IMR-90 (cell line): ENCODE results near the gene CMTM1. TPM values are rescaled to one million over a fixed set of nuclear protein-coding genes. Genes with fewer than 3 reads are reported as not detected.

ENCODE experiments used
- ATAC-seq: fragments of 200-7000 bp; cut with Tn5 transposase; 2 replicates; pipeline ENCODE4 v1.9.1; 2020; ENCODE audit warnings: low read depth, mild to moderate bottlenecking, moderate library complexity
- BruUV-seq: library from RNA; stranded (reverse); fragments of 400-500 nt; replicated peaks from 2 replicates; lab custom pipeline; 2021; lab: Mats Ljungman, UMichigan
- CTCF ChIA-PET: fragments of 300-600 bp; formaldehyde crosslinking; extraction: SDS; loops from one replicate; lab custom pipeline; 2021; ENCODE audit warnings: antibody characterized with exemption; lab: Yijun Ruan, JAX
- POLR2A ChIA-PET: fragments of 300-600 bp; sonication (Branson Sonifier 250); formaldehyde crosslinking; loops from one replicate; lab custom pipeline; 2022; ENCODE audit warnings: antibody characterized with exemption; ENCODE audit not compliant: unreplicated experiment; lab: Charles Lee
- DNase-seq: peaks from one replicate; pipeline ENCODE4 v3.0.0; 2013
- H2AFZ ChIP-seq: replicated peaks from 2 replicates; pipeline ENCODE3; 2013; ENCODE audit warnings: low read length, mild to moderate bottlenecking; ENCODE audit not compliant: poor library complexity
- H2AK5ac ChIP-seq: 2 replicates; pipeline ENCODE4 v1.6.1; 2013; ENCODE audit warnings: low read depth, low read length, inconsistent platforms
- H2AK9ac ChIP-seq: replicated peaks from 2 replicates; pipeline ENCODE3; 2013; ENCODE audit warnings: mild to moderate bottlenecking, low read depth, low read length, moderate library complexity; ENCODE audit not compliant: poor library complexity
- H2BK120ac ChIP-seq: 2 replicates; pipeline ENCODE4 v1.6.1; 2013; ENCODE audit warnings: low read depth, low read length, inconsistent platforms
- H2BK15ac ChIP-seq: 3 replicates; pipeline ENCODE4 v1.6.1; 2013; ENCODE audit warnings: low read depth, low read length, inconsistent platforms
- H2BK20ac ChIP-seq: 2 replicates; pipeline ENCODE4 v1.6.1; 2013; ENCODE audit warnings: low read depth, mild to moderate bottlenecking, inconsistent platforms, low read length, moderate library complexity
- H2BK5ac ChIP-seq: 2 replicates; pipeline ENCODE4 v1.6.1; 2013; ENCODE audit warnings: mild to moderate bottlenecking, low read depth, low read length, inconsistent platforms; ENCODE audit not compliant: poor library complexity, severe bottlenecking
- H3K14ac ChIP-seq: replicated peaks from 2 replicates; pipeline ENCODE4 v1.6.1; 2013; ENCODE audit warnings: low read depth, low read length, inconsistent platforms
- H3K18ac ChIP-seq: 2 replicates; pipeline ENCODE4 v1.6.1; 2013; ENCODE audit warnings: low read depth, low read length, control low read depth
- H3K23ac ChIP-seq: 2 replicates; pipeline ENCODE4 v1.6.1; 2013; ENCODE audit warnings: low read depth, low read length, inconsistent platforms
- H3K27ac ChIP-seq: 2 replicates; pipeline ENCODE4 v1.5.1; 2013; ENCODE audit warnings: mild to moderate bottlenecking, control low read depth, low read length; ENCODE audit not compliant: insufficient read depth
- H3K27me3 ChIP-seq: 2 replicates; pipeline ENCODE4 v1.6.1; 2013; ENCODE audit warnings: low read length; ENCODE audit not compliant: control insufficient read depth, insufficient read depth
- H3K36me3 ChIP-seq: 2 replicates; pipeline ENCODE4 v1.6.1; 2013; ENCODE audit warnings: low read length, mixed read lengths; ENCODE audit not compliant: control insufficient read depth, insufficient read depth
- H3K4ac ChIP-seq: 2 replicates; pipeline ENCODE4 v1.6.1; 2013; ENCODE audit warnings: low read depth, low read length, inconsistent platforms
- H3K4me1 ChIP-seq: 2 replicates; pipeline ENCODE4 v1.6.1; 2013; ENCODE audit warnings: low read length, mixed read lengths; ENCODE audit not compliant: control insufficient read depth, insufficient read depth
- H3K4me2 ChIP-seq: 2 replicates; pipeline ENCODE4 v1.6.1; 2013; ENCODE audit warnings: low read depth, mild to moderate bottlenecking, control low read depth, low read length, moderate library complexity
- H3K4me3 ChIP-seq: 2 replicates; pipeline ENCODE4 v1.5.1; 2013; ENCODE audit warnings: low read depth, mild to moderate bottlenecking, control low read depth, low read length, moderate library complexity; ENCODE audit not compliant: insufficient read depth
- H3K56ac ChIP-seq: 2 replicates; pipeline ENCODE4 v1.6.1; 2013; ENCODE audit warnings: low read length, inconsistent platforms; ENCODE audit not compliant: insufficient read depth; ENCODE audit errors: extremely low read depth
- H3K79me1 ChIP-seq, 2 experiments: 2 replicates each; pipeline ENCODE4 v1.6.1; 2013; ENCODE audit warnings: low read length in 2 of 2, inconsistent platforms in 1 of 2, low read depth in 1 of 2
- H3K9ac ChIP-seq: 2 replicates; pipeline ENCODE4 v1.6.1; 2013; ENCODE audit warnings: low read depth, low read length, control low read depth
- H3K9me1 ChIP-seq: 2 replicates; pipeline ENCODE4 v1.6.1; 2013; ENCODE audit warnings: low read length, inconsistent platforms; ENCODE audit not compliant: insufficient read depth
- H3K9me3 ChIP-seq: 2 replicates; pipeline ENCODE4 v1.6.1; 2013; ENCODE audit warnings: low read length; ENCODE audit not compliant: control insufficient read depth, insufficient read depth
- H4K20me1 ChIP-seq: 2 replicates; pipeline ENCODE4 v1.6.1; 2013; ENCODE audit warnings: low read length, inconsistent platforms; ENCODE audit not compliant: insufficient read depth
- H4K5ac ChIP-seq: 2 replicates; pipeline ENCODE4 v1.6.1; 2013; ENCODE audit warnings: mild to moderate bottlenecking, low read depth, low read length, control low read depth
- H4K8ac ChIP-seq, 2 experiments: 2 replicates each; pipeline ENCODE4 v1.6.1; 2013; ENCODE audit warnings: low read depth in 2 of 2, low read length in 2 of 2, control low read depth in 1 of 2, inconsistent platforms in 1 of 2
- H4K91ac ChIP-seq: 2 replicates; pipeline ENCODE4 v1.6.1; 2013; ENCODE audit warnings: low read depth, low read length, inconsistent platforms; ENCODE audit not compliant: insufficient read depth
- CHD1 ChIP-seq: IDR thresholded peaks from 2 replicates; pipeline ENCODE4 v1.6.1; 2012; ENCODE audit warnings: low read depth, low read length, improper control_type of control experiment
- CTCF ChIP-seq: conservative IDR thresholded peaks from 2 replicates; pipeline ENCODE4 v1.5.1; 2012; ENCODE audit warnings: mild to moderate bottlenecking, low read depth, low read length, improper control_type of control experiment
- ELK1 ChIP-seq: fragments of 150-350 bp; IDR thresholded peaks from 2 replicates; pipeline ENCODE4 v1.6.1; 2016; ENCODE audit warnings: low read depth, mild to moderate bottlenecking, low read length, moderate library complexity, borderline replicate concordance
- MAZ ChIP-seq: IDR thresholded peaks from 2 replicates; pipeline ENCODE4 v1.6.1; 2012; ENCODE audit warnings: low read depth, mild to moderate bottlenecking, low read length, improper control_type of control experiment, moderate library complexity, borderline replicate concordance
- MXI1 ChIP-seq: IDR thresholded peaks from 2 replicates; pipeline ENCODE4 v1.6.1; 2012; ENCODE audit warnings: low read depth, mild to moderate bottlenecking, low read length, moderate library complexity, borderline replicate concordance
- NFE2L2 ChIP-seq: fragments of 150-350 bp; IDR thresholded peaks from 2 replicates; pipeline ENCODE4 v1.6.1; 2016; ENCODE audit warnings: low read depth, mild to moderate bottlenecking, low read length
- POLR2A ChIP-seq: IDR thresholded peaks from 2 replicates; pipeline ENCODE4 v1.6.1; 2012; ENCODE audit warnings: mild to moderate bottlenecking, low read depth, low read length
- RAD21 ChIP-seq: IDR thresholded peaks from 2 replicates; pipeline ENCODE4 v1.6.1; 2012; ENCODE audit warnings: low read length, improper control_type of control experiment
- RCOR1 ChIP-seq: IDR thresholded peaks from 2 replicates; pipeline ENCODE4 v1.6.1; 2012; ENCODE audit warnings: mild to moderate bottlenecking, low read length, improper control_type of control experiment; ENCODE audit not compliant: insufficient replicate concordance
- RFX5 ChIP-seq: IDR thresholded peaks from 2 replicates; pipeline ENCODE4 v1.8.0; 2012; ENCODE audit warnings: low read depth, mild to moderate bottlenecking, low read length, moderate library complexity
- USF2 ChIP-seq: fragments of 150-350 bp; IDR thresholded peaks from 2 replicates; pipeline ENCODE4 v1.6.1; 2017; ENCODE audit warnings: mild to moderate bottlenecking, antibody characterized with exemption, low read length, low read depth
- WGBS, 2 experiments: methylation state at CpG; one replicate each; pipeline versions ENCODE4 v1.1.5 to v1.1.7; 2013; ENCODE audit warnings: missing lambda C conversion rate in 2 of 2; ENCODE audit not compliant: insufficient read length in 1 of 2; ENCODE audit errors: extremely low coverage in 2 of 2; 5-methylcytosine and 5-hydroxymethylcytosine counted together
- dilution Hi-C: fragments of 300-500 bp; cut with HindIII; formaldehyde crosslinking; loops from one replicate; pipeline ENCODE4 v1.14.3; 2018; ENCODE audit warnings: low sequenced_read_pairs; ENCODE audit not compliant: unreplicated experiment
- in situ Hi-C: fragments of 300-500 bp; cut with MboI; formaldehyde crosslinking; loops from 3 replicates; pipeline ENCODE4 v1.14.3; 2019; ENCODE audit warnings: low sequenced_read_pairs, inconsistent platforms, mixed read lengths
- intact Hi-C: fragments of 100-400 bp; cut with micrococcal nuclease; formaldehyde crosslinking; loops from 2 replicates; pipeline ENCODE4 v1.10.0; 2022
- polyA plus RNA-seq, 3 experiments: library from polyadenylated mRNA; depleted of rRNA; stranded (reverse); fragments of >200 nt; gene quantifications; 2 replicates each; pipeline ENCODE4 v1.2.3, GENCODE V29; 2012; ENCODE audit warnings: low replicate concordance in 1 of 3
- total RNA-seq: library from RNA; depleted of rRNA; stranded (reverse); fragments of >200 nt; gene quantifications from 2 replicates; pipeline ENCODE4 v1.2.3, GENCODE V29; 2012

CMTM1 gene
- total and polyA plus RNA-seq, 2 of the 4 experiments (the other 2 are of a cell fraction): 0.54 to 2.1 TPM

- no peak for ATAC-seq
- dilution Hi-C loops: no loop called here
- no TSS peak for BruUV-seq
These were observed 42.3 kb upstream of the CMTM1 start for GRCh38 chr16:66523861-66524354.

More at GRCh38 chr16:66523861-66524354, 42.3 kb upstream of the CMTM1 start:
- Histone ChIP-seq H4K91ac (no peak overlapping the region), H4K8ac (no peak overlapping the region), H2BK5ac (no peak overlapping the region), H2BK20ac (no peak overlapping the region), H3K4ac (no peak overlapping the region), H3K18ac (no peak overlapping the region), H3K23ac (no peak overlapping the region), H2AFZ (no peak overlapping the region), H3K9ac (no peak overlapping the region), H4K20me1 (no peaks in the 10 kb centered on the region; the same call in 1 of the 2 replicates), H3K27me3 (no peaks in the 10 kb centered on the region), H3K4me2 (no peak overlapping the region), H2AK9ac (no peak overlapping the region), H3K9me1 (peaks cover 19% of the 10 kb centered on the region), H3K4me1 (peaks cover 12% of the 10 kb centered on the region), H2BK15ac (peak overlapping the region; percentile 2; the same call in 1 of the 3 replicates), H3K56ac (no peak overlapping the region), H3K79me1 (peaks cover 3 to 20% of the 10 kb centered on the region in 2 experiments; a peak in 3 of 4 replicates), H3K9me3 (no peaks in the 10 kb centered on the region), H4K5ac (no peak overlapping the region), H3K36me3 (peaks cover 28% of the 10 kb centered on the region), H3K27ac (no peak overlapping the region), H2BK120ac (no peak overlapping the region), H3K14ac (no peak overlapping the region), H3K4me3 (no peak overlapping the region), H2AK5ac (no peak overlapping the region)
- TF ChIP-seq MAZ (no peak), CHD1 (no peak), ELK1 (no peak), CTCF (no peak), RFX5 (no peak), RAD21 (no peak), USF2 (no peak), MXI1 (no peak), RCOR1 (no peak), POLR2A (no peak), NFE2L2 (no peak)
- intact Hi-C loops: no loop called here
- ChIA-PET POLR2A (no interaction called here), CTCF (interaction anchor here (0.6 kb wide), 1 partner anchor 386 kb away, joined by 4 read pairs; no protein-coding TSS in a partner anchor)
- 86% methylated on average over 5 of the region's 9 CpGs; no CpG with 5 or more reads in 1 of the 2 experiments for WGBS, 2 experiments
- in situ Hi-C loops: no loop called here
- no peak for DNase-seq
